ENCODE results near the gene PDE4B.
A peak's percentile ranks its signal among the peaks of the same experiment; 100 is the strongest.

The PDE4B gene

GRCh38 chr1:66355756-66356155 is 563.1 kb downstream of the PDE4B start:
- Histone ChIP-seq H3K79me2 (ENCODE audit: insufficient read depth, low read length) (no peaks in the 10 kb centered on the region), H3K4me2 (ENCODE audit: low read depth, low read length, poor library complexity, severe bottlenecking) (no peak overlapping the region), H3K4me1 (ENCODE audit: insufficient read depth, low read length, poor library complexity, severe bottlenecking) (peaks cover 43% of the 10 kb centered on the region)

GRCh38 chr1:66356605-66357004 is 563.9 kb downstream of the PDE4B start:
- Histone ChIP-seq H3K79me2 (ENCODE audit: insufficient read depth, low read length) (no peaks in the 10 kb centered on the region), H3K4me3 (ENCODE audit: low read length, poor library complexity, severe bottlenecking) (no peak overlapping the region), H3K9ac (ENCODE audit: low read depth, low read length, poor library complexity, severe bottlenecking) (no peak overlapping the region), H3K27me3 (ENCODE audit: insufficient read depth, low read length, poor library complexity, severe bottlenecking) (no peaks in the 10 kb centered on the region), H2AFZ (ENCODE audit: low read length) (no peak overlapping the region), H3K4me1 (ENCODE audit: insufficient read depth, low read length, poor library complexity, severe bottlenecking) (peaks cover 35% of the 10 kb centered on the region), H4K20me1 (ENCODE audit: insufficient read depth, low read length, poor library complexity, severe bottlenecking) (no peaks in the 10 kb centered on the region), H3K4me2 (ENCODE audit: low read depth, low read length, poor library complexity, severe bottlenecking) (no peak overlapping the region), H3F3A (ENCODE audit: low read depth) (no peaks in the 10 kb centered on the region; the same call in 1 of the 2 replicates), H3K9me2 (replicated peaks; ENCODE audit: low read depth, low read length) (no peaks in the 10 kb centered on the region), H3K36me3 (ENCODE audit: insufficient read depth, low read length) (no peaks in the 10 kb centered on the region), H3K9me3 (ENCODE audit: insufficient read depth, low read depth, low read length) (no peaks in the 10 kb centered on the region)
- TF ChIP-seq EZH2phosphoT487 (IDR thresholded peaks at IDR 0.05; ENCODE audit: borderline replicate concordance) (no peak), CTCF (conservative IDR thresholded peaks at IDR 0.05; ENCODE audit: low read length) (no peak)

More at GRCh38 chr1:66355756-66356155, 563.1 kb downstream of the PDE4B start:
- no peaks in the 10 kb centered on the region for H3K9me3 ChIP-seq (ENCODE audit: insufficient read depth, low read depth, low read length)
- no peaks in the 10 kb centered on the region; the same call in 1 of the 2 replicates for H3F3A ChIP-seq (ENCODE audit: low read depth)
- no peaks in the 10 kb centered on the region for H3K36me3 ChIP-seq (ENCODE audit: insufficient read depth, low read length)
- H3K27me3 ChIP-seq (ENCODE audit: insufficient read depth, low read length, poor library complexity, severe bottlenecking) = no peaks in the 10 kb centered on the region
- no peak overlapping the region for H3K4me3 ChIP-seq (ENCODE audit: low read length, poor library complexity, severe bottlenecking)
- H4K20me1 ChIP-seq (ENCODE audit: insufficient read depth, low read length, poor library complexity, severe bottlenecking) = no peaks in the 10 kb centered on the region
- H3K9ac ChIP-seq (ENCODE audit: low read depth, low read length, poor library complexity, severe bottlenecking) = no peak overlapping the region
- H3K9me2 ChIP-seq (replicated peaks; ENCODE audit: low read depth, low read length) = no peaks in the 10 kb centered on the region
- TF ChIP-seq CTCF (conservative IDR thresholded peaks at IDR 0.05; ENCODE audit: low read length) (no peak), EZH2phosphoT487 (IDR thresholded peaks at IDR 0.05; ENCODE audit: borderline replicate concordance) (no peak)
- no peak overlapping the region for H2AFZ ChIP-seq (ENCODE audit: low read length)

- H3K79me2 ChIP-seq (ENCODE audit: insufficient read depth, low read length) = no peaks in the 10 kb centered on the region
Measured at GRCh38 chr1:66357021-66357420, 564.3 kb downstream of the PDE4B start.

More at GRCh38 chr1:66357021-66357420, 564.3 kb downstream of the PDE4B start:
- H3K9me2 ChIP-seq (replicated peaks; ENCODE audit: low read depth, low read length) = no peaks in the 10 kb centered on the region
- no peaks in the 10 kb centered on the region; the same call in 1 of the 2 replicates for H3F3A ChIP-seq (ENCODE audit: low read depth)
- peaks cover 3% of the 10 kb centered on the region; the same call in 1 of the 2 replicates for H3K36me3 ChIP-seq (ENCODE audit: insufficient read depth, low read length)
- H3K9me3 ChIP-seq (ENCODE audit: insufficient read depth, low read depth, low read length) = no peaks in the 10 kb centered on the region
- H2AFZ ChIP-seq (ENCODE audit: low read length) = no peak overlapping the region
- peak overlapping the region; percentile 6 for H3K4me2 ChIP-seq (ENCODE audit: low read depth, low read length, poor library complexity, severe bottlenecking)
- H3K4me1 ChIP-seq (ENCODE audit: insufficient read depth, low read length, poor library complexity, severe bottlenecking) = peaks cover 31% of the 10 kb centered on the region
- no peak overlapping the region for H3K4me3 ChIP-seq (ENCODE audit: low read length, poor library complexity, severe bottlenecking)
- H4K20me1 ChIP-seq (ENCODE audit: insufficient read depth, low read length, poor library complexity, severe bottlenecking) = no peaks in the 10 kb centered on the region
- H3K27me3 ChIP-seq (ENCODE audit: insufficient read depth, low read length, poor library complexity, severe bottlenecking) = no peaks in the 10 kb centered on the region
- TF ChIP-seq CTCF (conservative IDR thresholded peaks at IDR 0.05; ENCODE audit: low read length) (no peak), EZH2phosphoT487 (IDR thresholded peaks at IDR 0.05; ENCODE audit: borderline replicate concordance) (no peak)
- no peak overlapping the region for H3K9ac ChIP-seq (ENCODE audit: low read depth, low read length, poor library complexity, severe bottlenecking)

Measured in Loucy (cell line).